Activated CD4-positive, alpha-beta memory T cell treated with anti-CD3 and anti-CD28 coated beads, Interleukin-2, amount 10 ng/mL, durations not matched to agents 7 days and 5 days (primary cell): ENCODE measurements around the gene GAN. TPM values are rescaled to one million over a fixed set of nuclear protein-coding genes. Genes with fewer than 3 reads are reported as not detected.
"Not testable (repeated sequence)": the region's sequence is repeated elsewhere in the genome, so short reads cannot be mapped to it uniquely, and the experiment has no call there.

ENCODE experiments used
- CTCF ChIA-PET: fragments of 350-600 bp; sonication (Branson Sonifier 250); formaldehyde crosslinking; loops from one replicate; lab custom pipeline; 2021; ENCODE audit warnings: antibody characterized with exemption, inconsistent platforms; lab: Charles Lee
- POLR2A ChIA-PET: fragments of 350-600 bp; sonication (Branson Sonifier 250); formaldehyde crosslinking; loops from one replicate; lab custom pipeline; 2021; ENCODE audit warnings: antibody characterized with exemption; lab: Charles Lee
- DNase-seq: peaks from one replicate; pipeline ENCODE4 v3.0.0-alpha.2; 2020
- H3K27ac Mint-ChIP-seq: one replicate; pipeline ENCODE4 v1.8.0; 2021; ENCODE audit warnings: mild to moderate bottlenecking, mixed read lengths
- H3K27me3 Mint-ChIP-seq: one replicate; pipeline ENCODE4 v1.8.0; 2021; ENCODE audit warnings: mixed read lengths
- H3K36me3 Mint-ChIP-seq: one replicate; pipeline ENCODE4 v1.8.0; 2021; ENCODE audit warnings: low read depth, mixed read lengths
- H3K4me1 Mint-ChIP-seq: one replicate; pipeline ENCODE4 v1.8.0; 2021; ENCODE audit warnings: mixed read lengths
- H3K4me3 Mint-ChIP-seq: one replicate; pipeline ENCODE4 v1.8.0; 2021; ENCODE audit warnings: mild to moderate bottlenecking, mixed read lengths
- H3K9me3 Mint-ChIP-seq: one replicate; pipeline ENCODE4 v1.8.0; 2021; ENCODE audit warnings: mixed read lengths
- total RNA-seq, 2 experiments: library from RNA; stranded (reverse); gene quantifications; one replicate each; pipeline ENCODE4 v1.2.3, GENCODE V29; 2021

The GAN gene
- total RNA-seq, 2 experiments from 2014 or later, result 8.4 to 8.9 TPM

GRCh38 chr16:81397058-81397878 lies 82.5 kb downstream of the GAN start:
- no peaks in the 10 kb centered on the region for H3K27me3 Mint-ChIP-seq
- no peak overlapping the region for H3K4me3 Mint-ChIP-seq
- no peak for DNase-seq
- ChIA-PET POLR2A (no interaction called here), CTCF (no interaction called here)
- no peaks in the 10 kb centered on the region for H3K4me1 Mint-ChIP-seq
- H3K27ac Mint-ChIP-seq, result no peak overlapping the region
- H3K9me3 Mint-ChIP-seq, result no peaks in the 10 kb centered on the region
- no peaks in the 10 kb centered on the region for H3K36me3 Mint-ChIP-seq

- Mint-ChIP-seq H3K27ac (no peak overlapping the region), H3K4me1 (no peaks in the 10 kb centered on the region), H3K36me3 (no peaks in the 10 kb centered on the region), H3K27me3 (no peaks in the 10 kb centered on the region), H3K9me3 (no peaks in the 10 kb centered on the region), H3K4me3 (no peak overlapping the region)
- ChIA-PET POLR2A (no interaction called here), CTCF (no interaction called here)
- DNase-seq, result no peak
Measured at GRCh38 chr16:81397879-81398520, 83.2 kb downstream of the GAN start.

GRCh38 chr16:81399909-81400308 lies 85.1 kb downstream of the GAN start:
- Mint-ChIP-seq H3K9me3 (no peaks in the 10 kb centered on the region), H3K36me3 (no peaks in the 10 kb centered on the region), H3K4me1 (peaks cover 4% of the 10 kb centered on the region), H3K4me3 (no peak overlapping the region), H3K27ac (no peak overlapping the region), H3K27me3 (no peaks in the 10 kb centered on the region)
- CTCF ChIA-PET, result interaction anchor here (0.8 to 1.7 kb wide), 3 partner anchors 297 to 330 kb away, joined by 3 to 4 read pairs (median 3); no protein-coding TSS in a partner anchor
- DNase-seq, result no peak
- POLR2A ChIA-PET, result no interaction called here

DNA sequence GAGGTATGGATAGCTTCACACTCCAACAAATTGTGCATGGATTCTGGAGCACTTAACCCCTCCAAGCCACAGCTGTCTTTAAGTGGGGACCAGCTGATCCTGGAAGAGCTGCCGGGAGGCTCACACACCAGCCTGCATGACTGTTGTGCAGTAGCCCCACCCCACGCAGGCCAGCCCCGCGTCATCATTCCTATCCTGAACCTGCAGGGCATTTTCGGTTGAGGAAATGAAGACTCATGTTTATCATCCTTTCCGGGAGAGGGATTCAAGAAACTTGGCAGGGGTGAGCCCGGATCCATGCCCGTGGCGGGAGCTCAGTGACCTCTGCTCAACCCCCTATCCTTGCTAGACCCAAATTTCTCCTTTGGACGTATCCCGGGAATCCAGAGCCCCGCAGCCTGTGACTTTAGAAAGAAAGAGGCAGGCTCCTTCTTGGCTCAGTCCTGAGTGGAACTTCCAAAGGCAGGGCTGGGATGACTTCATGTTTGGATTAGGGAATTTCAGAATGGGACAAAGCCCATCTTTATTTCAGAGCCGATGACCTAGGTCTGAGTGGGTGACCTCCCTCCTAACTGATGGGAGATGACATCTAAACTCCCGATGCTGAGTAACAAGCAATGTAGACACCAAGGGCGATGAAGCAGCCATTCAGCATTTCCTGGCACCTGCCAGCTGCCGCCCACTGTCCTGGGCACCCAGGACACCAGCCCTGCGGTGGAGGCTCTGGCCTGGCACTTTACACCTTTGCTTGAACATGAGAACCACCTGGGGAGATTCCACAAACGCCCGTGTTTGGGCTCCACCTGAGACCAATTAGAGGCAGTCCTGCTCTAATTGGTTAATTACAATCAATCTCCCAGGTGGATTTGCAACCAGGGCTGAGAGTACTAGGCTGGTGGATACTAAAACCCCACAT lies 86.5 kb downstream of the GAN start:
- H3K27me3 Mint-ChIP-seq, result no peaks in the 10 kb centered on the region
- H3K36me3 Mint-ChIP-seq, result no peaks in the 10 kb centered on the region
- ChIA-PET POLR2A (no interaction called here), CTCF (interaction anchor here (0.7 to 1.7 kb wide), 3 partner anchors 9 to 323 kb away, joined by 3 to 4 read pairs (median 3); no protein-coding TSS in a partner anchor)
- DNase-seq, result no peak
- no peaks in the 10 kb centered on the region for H3K9me3 Mint-ChIP-seq
- no peak overlapping the region for H3K27ac Mint-ChIP-seq
- H3K4me1 Mint-ChIP-seq, result peaks cover 4% of the 10 kb centered on the region
- no peak overlapping the region for H3K4me3 Mint-ChIP-seq

- no peak overlapping the region for H3K27ac Mint-ChIP-seq
- no peak overlapping the region for H3K4me3 Mint-ChIP-seq
- CTCF ChIA-PET, result interaction anchor here (0.7 to 3.3 kb wide), 10 partner anchors 19 to 335 kb away, joined by 4 to 22 read pairs (median 4); no protein-coding TSS in a partner anchor
Measured at GRCh38 chr16:81403208-81403600, 88.4 kb downstream of the GAN start.

DNA sequence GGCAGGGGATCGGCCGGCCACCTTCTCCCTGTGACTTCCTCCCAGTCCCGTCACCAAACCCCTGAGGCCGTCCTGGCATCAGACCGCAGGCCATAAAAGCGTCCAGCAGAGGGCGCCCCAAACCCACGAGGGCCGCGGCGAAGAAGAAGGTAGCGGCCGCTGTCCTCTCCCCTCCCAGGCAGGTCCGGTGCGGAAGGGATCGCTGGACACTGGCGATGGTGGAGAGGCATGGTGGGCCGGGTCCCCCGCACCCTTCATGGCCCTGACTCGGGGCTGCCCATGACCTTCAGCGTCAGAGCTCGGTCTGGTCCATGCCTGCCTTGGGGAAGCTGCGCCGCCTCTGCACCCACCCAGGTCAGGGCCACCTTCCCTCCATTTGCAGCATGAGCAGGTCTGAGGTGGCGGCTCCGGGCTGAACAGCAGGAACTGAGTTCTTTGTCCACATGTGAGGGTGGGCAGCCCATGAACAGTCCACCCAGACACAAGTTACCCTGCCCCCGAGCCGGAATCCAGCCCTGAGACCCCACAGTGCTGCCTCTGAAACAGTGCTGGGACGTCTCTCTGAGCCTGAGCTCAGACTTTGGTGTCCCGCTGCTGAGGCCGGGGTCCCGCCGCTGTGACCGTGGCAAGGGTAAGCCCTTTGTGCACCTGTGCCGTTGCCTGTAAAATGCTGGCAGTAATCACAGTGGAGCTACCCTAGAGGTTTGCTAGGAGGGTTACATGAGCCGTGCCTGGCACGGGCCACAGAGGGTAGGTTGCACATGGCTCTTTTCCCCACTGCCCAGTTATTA lies 89.0 kb downstream of the GAN start:
- peaks cover 4% of the 10 kb centered on the region for H3K27me3 Mint-ChIP-seq
- peak; percentile 83 for DNase-seq
- ChIA-PET POLR2A (interaction anchor here (0.9 to 1.1 kb wide), 2 partner anchors 20 to 66 kb away, joined by 3 to 4 read pairs; no protein-coding TSS in a partner anchor), CTCF (interaction anchor here (0.7 to 3.3 kb wide), 16 partner anchors 10 to 354 kb away, joined by 3 to 22 read pairs (median 4); no protein-coding TSS in a partner anchor)
- no peaks in the 10 kb centered on the region for H3K9me3 Mint-ChIP-seq
- H3K4me1 Mint-ChIP-seq, result peaks cover 4% of the 10 kb centered on the region
- H3K27ac Mint-ChIP-seq, result no peak overlapping the region
- H3K4me3 Mint-ChIP-seq, result no peak overlapping the region
- no peaks in the 10 kb centered on the region for H3K36me3 Mint-ChIP-seq

More at GRCh38 chr16:81403208-81403600, 88.4 kb downstream of the GAN start:
- Mint-ChIP-seq H3K27me3 (peaks cover under 1% of the 10 kb centered on the region), H3K4me1 (peaks cover 4% of the 10 kb centered on the region), H3K9me3 (no peaks in the 10 kb centered on the region), H3K36me3 (no peaks in the 10 kb centered on the region)
- no peak for DNase-seq
- POLR2A ChIA-PET, result interaction anchor here (1.1 kb wide), 1 partner anchor 21 kb away, joined by 3 read pairs; no protein-coding TSS in a partner anchor

GRCh38 chr16:81405002-81405401 lies 90.2 kb downstream of the GAN start:
- H3K27me3 Mint-ChIP-seq, H3K4me1 Mint-ChIP-seq, H3K27ac Mint-ChIP-seq, H3K36me3 Mint-ChIP-seq, H3K4me3 Mint-ChIP-seq, H3K9me3 Mint-ChIP-seq, POLR2A ChIA-PET, DNase-seq: not testable (repeated sequence)
- CTCF ChIA-PET, result interaction anchor here (1.0 to 3.3 kb wide), 4 partner anchors 34 to 325 kb away, joined by 3 to 22 read pairs (median 11); no protein-coding TSS in a partner anchor

- Mint-ChIP-seq H3K9me3 (no peaks in the 10 kb centered on the region), H3K4me1 (peaks cover 4% of the 10 kb centered on the region), H3K4me3 (no peak overlapping the region), H3K27ac (no peak overlapping the region), H3K36me3 (no peaks in the 10 kb centered on the region), H3K27me3 (peaks cover 4% of the 10 kb centered on the region)
- POLR2A ChIA-PET, result no interaction called here
- no peak for DNase-seq
- CTCF ChIA-PET, result no interaction called here
Measured at GRCh38 chr16:81405702-81406113, 90.9 kb downstream of the GAN start.

DNA sequence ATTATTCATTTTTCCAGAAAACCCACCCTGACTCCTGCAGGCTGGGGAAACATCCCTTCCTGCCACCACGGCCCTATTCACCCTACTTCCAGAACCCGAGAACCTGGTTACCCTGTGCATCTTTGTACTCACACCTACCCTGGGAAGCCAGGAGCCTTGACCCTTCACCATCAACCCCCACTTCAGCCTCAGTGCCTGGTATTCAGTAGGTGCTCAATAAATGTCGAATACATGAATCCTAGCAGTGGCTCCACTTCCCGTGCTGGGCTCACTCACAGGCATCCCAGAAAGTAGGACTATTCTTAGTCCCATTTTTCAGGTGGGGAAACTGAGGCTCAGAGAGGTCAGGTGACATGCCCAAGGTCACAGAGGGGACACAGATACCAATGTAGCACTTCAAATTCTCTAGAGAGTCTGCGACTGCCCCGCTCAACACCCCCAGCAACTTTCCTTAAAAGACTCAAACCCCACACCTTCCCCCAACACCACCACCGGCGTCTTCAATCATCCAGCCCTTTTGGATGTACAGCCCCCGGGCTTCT lies 93.7 kb downstream of the GAN start:
- no peak for DNase-seq
- CTCF ChIA-PET, result no interaction called here
- Mint-ChIP-seq H3K9me3 (no peaks in the 10 kb centered on the region), H3K4me3 (no peak overlapping the region), H3K27me3 (peaks cover 8% of the 10 kb centered on the region), H3K27ac (no peak overlapping the region), H3K36me3 (no peaks in the 10 kb centered on the region), H3K4me1 (peaks cover 2% of the 10 kb centered on the region)
- POLR2A ChIA-PET, result no interaction called here

DNA sequence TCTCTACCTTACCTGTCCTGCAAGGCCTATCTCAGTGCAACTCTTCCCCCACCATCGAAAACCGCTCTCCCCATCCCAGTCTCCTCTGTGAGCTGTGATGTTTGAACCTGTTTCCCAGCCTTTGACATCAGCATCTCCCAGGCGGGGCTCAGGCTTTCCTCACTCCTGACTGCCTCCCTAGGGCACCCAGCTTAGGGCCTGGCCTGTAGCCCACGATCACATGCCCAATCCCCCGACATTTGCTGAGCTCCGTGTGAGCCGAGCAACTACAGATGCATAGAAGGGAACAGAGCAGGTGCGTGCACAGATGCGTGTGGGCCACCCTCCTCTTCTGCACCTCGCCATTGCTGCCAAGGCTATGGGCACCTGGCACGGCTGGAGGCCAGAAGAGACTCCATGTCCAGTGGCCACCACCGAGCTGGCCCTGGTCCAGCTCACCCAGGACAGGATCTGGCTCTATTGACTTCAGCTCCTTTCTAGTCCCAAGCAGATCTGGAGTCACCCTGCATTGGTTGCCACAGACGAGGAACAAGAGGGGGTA lies 94.3 kb downstream of the GAN start:
- ChIA-PET CTCF (interaction anchor here (1.0 kb wide), 1 partner anchor 288 kb away, joined by 3 read pairs; no protein-coding TSS in a partner anchor), POLR2A (no interaction called here)
- Mint-ChIP-seq H3K36me3 (no peaks in the 10 kb centered on the region), H3K27me3 (peaks cover 8% of the 10 kb centered on the region), H3K4me1 (peaks cover 2% of the 10 kb centered on the region), H3K4me3 (no peak overlapping the region), H3K9me3 (no peaks in the 10 kb centered on the region), H3K27ac (no peak overlapping the region)
- DNase-seq, result no peak

DNA sequence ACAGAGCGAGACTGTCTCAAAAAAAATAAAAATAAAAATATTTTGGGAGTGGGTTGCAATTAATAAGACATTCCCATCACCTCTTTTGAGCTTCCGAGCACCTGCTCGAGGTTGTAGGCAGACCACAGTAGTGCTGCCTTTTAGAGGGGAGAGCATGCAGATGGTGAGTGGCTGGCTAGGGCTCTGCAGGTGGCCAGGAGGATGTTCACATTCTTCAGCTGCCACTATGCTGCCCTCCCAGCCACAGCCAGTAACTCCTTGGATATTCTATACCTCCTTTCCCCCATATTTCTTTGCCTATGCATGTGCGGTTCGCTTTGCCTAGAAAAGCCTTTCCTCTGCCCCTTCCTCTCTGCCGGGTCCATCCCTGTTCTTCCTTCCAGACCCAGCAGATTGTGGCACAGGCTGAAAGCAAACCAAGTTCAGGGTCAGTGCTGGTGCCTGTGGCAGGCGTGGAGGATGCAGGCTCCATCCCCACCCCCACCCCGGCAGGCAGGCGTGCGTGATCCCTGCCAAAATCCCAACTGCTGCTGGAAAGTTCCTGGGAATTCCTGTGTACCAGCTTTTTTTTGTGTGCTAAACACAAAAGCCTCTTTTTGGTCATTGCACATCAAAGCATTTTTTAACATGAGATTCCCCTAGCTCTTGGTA lies 96.0 kb downstream of the GAN start:
- POLR2A ChIA-PET, result no interaction called here
- no peak overlapping the region for H3K27ac Mint-ChIP-seq
- peaks cover 2% of the 10 kb centered on the region for H3K4me1 Mint-ChIP-seq
- no peaks in the 10 kb centered on the region for H3K9me3 Mint-ChIP-seq
- DNase-seq, result no peak
- no peaks in the 10 kb centered on the region for H3K36me3 Mint-ChIP-seq
- CTCF ChIA-PET, result interaction anchor here (0.7 kb wide), 1 partner anchor 393 kb away, joined by 3 read pairs; no protein-coding TSS in a partner anchor
- no peak overlapping the region for H3K4me3 Mint-ChIP-seq
- peaks cover 14% of the 10 kb centered on the region for H3K27me3 Mint-ChIP-seq
